ENCODE data around the gene MRPL22.
"Not testable (repeated sequence)": the region's sequence is repeated elsewhere in the genome, so short reads cannot be mapped to it uniquely, and the experiment has no call there.

Gene MRPL22

DNA sequence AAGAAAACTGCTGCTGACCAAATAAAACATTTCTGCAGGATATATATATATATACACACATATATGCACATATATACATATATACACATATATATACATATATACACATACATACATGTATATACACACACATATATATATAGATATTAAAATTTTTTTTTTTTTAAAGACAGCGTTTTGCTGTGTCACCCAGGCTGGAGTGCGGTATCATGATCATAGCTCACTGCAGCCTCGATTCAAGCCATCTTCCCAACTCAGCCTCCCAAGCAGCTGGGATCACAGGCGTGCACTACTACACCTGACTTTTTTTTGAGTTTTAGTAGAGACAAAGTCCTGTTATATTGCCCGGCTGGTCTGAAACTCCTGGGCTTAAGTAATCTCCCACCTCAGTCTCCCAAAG, 2.7 kb downstream of the MRPL22 start:
- DNase-seq: no peak

DNA sequence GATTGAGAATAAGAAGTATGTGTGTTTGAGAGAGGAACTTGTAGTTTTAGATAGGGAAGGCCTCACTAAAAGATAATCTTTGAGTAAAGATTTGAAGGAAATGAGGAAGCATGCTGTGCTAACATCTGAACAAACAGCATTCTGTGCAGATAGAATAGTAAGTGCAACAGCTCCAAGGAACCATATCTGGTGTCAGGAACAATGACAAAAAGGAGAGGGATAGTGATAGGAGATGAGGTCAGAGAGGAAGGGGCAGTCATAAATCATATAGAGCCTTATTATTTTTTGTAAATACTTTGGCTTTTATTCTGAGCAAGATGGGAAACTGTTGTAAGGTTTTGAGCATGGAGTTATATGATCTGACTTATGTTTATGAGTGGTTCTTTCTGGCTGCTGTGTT, 3.8 kb downstream of the MRPL22 start:
- DNase-seq: peak; percentile 41

DNA sequence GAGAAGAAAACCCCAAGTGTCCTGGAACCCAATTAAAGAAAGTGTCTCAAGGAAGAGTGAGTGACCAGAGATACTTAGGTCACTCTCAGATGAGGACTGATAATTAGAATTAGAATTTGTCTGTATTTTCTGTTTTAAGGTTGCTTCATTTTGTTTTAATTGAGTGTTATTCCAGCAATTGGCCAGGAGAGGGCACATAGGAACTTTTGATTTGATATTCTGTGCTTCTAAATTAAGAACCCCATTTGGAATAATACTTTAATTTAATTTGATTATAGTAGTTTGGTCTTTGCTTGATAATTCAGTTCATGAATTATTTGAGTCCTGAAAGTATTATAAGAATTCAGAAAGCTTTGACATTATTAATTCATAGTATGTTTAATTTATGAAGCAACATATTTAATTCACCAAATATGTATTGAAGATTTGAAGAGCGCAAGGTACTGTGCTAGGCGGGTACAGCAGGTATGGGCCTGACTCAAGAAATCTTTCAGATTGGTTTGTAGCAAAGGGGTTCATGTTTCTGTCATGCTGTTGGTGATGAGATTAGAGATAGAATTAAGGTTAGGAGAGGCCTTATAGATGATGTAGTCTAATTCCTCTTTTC, 4.9 kb downstream of the MRPL22 start:
- DNase-seq: peak; percentile 60

DNA sequence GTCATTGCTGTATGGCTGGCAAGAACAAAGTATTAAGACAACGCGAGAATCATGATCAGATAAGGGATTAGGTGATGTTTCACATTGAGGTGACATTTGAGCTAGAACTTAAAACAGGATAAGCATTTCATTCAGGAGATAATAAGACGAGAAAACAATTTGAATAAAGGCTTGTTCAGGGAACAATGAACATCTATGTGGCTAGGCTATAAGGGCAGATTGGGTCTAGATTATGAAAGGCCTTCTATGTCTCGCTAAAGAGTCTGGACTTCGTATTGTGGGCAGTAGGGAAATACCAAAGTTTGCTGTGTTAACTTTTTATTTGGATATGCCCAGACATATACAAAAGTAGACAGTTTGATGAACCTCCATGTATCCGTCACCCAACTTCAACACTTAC, 6.9 kb downstream of the MRPL22 start:
- no peak for DNase-seq

DNA sequence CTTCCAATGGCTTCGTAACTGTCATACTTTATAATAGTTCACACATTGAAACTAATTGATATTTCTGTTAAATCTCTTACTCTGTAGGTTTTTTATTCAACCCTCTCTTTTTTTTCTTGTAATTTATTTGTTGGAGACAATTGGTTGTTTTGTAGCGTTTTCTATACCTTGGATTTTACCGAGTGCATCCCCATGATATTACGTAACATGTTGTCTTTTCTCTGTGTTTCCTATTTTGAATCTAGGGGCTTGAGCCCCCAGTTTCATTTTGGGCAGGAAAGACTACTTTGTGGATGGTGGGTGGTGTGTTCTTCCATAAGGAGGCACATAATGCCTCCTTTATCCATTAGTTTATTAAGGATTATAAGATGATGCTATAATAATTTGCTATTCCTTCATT, 7.4 kb downstream of the MRPL22 start:
- DNase-seq: no peak

DNA sequence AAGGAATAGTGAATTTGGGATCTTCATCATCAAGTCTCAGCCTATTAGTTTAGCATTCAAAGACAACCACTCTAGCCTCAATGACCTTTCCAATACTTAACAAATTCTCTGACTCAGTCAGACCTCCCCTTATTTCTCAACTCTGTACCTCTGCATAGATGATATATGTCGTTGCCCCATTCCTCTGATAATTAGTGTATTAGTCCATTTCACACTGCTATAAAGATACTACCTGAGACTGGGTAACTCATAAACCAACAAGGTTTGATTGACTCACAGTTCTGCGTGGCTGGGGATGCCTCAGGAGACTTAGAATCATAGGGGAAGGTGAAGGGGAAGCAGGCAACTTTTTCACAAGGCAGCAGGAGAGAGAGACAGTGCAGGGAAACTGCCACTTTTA, 8.9 kb downstream of the MRPL22 start:
- no peak for DNase-seq

DNA sequence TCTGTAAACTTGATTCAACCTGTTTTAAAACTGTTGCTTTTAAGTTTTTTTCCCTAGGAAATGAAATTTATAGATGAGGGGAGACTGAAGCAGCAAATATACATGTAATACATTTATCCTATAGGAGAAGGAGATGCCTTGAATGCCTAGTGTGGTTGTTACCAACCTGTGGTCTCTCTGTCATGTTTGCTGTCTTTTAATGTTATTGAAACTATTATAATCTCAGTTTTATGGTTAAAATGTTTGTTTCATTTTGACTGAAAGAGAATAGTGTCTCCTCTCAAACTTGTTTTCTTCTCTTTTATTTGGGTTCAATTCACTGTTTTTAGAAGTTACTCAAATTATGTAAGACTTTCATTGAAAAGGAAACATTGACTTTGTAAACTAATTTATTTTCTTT, 15.8 kb downstream of the MRPL22 start:
- no peak for DNase-seq

DNA sequence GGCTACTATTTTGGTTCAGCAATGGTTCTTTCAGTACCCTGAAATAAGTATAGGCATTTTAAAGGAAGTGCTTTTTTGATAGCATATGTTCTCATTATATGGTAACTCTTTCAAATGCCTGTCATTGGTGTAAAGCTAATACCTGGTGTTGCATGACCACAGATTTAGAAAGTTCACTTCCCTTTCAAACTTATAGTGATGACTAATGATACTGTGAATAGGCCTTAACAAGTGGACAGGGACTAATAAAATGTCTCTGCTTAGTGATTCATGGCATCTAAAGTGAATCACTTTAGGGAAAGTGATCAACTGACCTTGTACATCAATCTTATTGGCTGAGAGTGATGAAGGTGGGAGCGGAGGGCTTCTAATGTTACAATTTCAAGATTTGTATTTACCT, 21.6 kb downstream of the MRPL22 start:
- DNase-seq: no peak

DNA sequence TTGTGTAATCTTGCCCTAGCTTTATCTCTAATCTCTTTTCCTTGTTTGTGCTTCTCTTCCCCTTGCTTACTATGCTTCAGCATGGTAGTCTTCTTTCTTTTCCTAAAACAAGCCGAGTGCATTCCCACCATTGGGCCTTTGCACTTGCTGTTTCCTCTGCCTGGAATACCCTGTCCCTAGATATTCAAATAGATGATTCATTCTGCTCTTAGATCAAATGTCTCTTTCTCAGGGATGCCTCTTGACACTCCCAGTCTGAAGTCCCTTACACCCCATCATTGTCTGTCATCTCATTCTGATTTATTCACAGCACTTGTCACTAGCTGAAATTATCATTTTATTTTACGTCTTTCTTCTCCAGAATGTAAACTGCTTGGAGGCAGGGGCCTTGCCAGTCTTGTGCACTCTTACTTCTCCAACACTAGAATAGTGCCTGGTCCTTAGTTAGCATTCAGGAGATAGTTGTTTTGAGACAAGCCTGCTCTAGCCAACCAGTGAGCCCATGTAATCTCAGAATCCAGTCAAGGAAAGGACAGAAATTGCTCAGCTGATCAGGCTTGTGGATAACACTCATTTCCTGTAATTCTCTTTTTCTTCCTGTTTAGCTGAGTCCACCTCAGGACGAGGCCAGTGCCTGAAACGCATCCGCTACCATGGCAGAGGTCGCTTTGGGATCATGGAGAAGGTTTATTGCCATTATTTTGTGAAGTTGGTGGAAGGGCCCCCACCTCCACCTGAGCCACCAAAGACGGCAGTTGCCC, 25.4 kb downstream of the MRPL22 start:
- no peak for DNase-seq

DNA sequence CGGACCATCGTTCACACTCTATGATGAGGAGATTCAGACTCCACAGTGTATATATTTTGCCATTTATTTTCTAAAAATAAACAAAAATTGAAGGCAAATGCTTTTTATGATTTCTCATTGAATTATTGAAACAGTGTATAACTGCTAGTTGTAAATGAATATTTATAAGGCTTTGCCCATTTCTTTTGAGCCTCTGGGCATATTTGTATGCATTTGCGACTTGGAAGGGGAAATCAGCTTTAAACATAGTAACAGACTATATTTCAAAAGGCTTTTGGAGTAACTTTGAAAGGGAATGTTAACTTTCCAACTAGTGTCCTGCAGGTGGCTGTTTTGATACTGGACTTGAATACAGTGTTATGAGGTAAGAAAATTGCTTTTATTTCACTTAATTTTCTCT, 26.0 kb downstream of the MRPL22 start:
- DNase-seq: no peak

DNA sequence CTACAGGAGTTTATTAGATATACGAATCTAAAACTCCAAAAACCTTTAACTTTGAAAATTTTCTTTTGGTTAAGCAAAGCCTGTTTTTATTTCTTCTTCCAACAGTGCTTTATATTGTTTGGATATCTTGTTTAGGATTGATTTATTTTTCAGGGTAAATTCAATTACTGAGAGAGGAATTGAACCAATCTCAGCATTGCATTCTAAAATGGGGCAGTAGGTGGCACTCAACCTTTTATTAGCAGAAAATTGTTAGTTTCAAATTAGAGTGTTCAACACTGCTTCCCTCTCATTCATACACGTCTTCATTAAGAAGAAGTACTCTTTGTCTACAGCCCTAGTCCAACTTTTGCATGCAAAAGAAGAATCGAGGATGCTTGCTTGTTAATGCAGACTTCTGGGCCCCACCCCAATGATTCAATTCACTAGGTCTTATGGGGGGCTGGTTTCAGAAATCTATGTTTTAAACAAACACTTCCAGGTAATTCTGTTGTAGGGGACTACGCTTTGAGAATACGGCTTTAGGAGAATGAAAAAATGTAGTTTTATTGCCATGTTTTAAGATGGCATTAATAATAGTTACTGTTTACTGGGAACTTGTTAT, 26.6 kb downstream of the MRPL22 start:
- peak; percentile 50 for DNase-seq

DNA sequence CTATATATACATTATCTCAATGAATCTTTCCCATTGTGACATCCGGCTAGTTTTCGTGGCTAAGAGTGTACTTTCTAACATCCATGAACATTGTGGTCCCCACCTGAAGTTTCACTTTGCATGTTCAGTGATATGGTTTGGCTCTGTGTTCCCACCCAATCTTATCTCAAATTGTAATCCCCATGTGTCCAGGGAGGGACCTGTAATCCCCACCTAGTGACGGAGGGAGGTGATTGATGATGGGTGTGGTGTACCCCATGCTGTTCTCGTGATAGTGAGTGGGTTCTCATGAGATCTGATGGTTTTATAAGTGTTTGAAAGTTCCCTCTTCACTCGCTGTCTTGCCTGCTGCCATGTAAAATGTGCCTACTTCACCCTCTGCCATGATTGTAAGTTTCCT, 28.1 kb downstream of the MRPL22 start:
- no peak for DNase-seq

DNA sequence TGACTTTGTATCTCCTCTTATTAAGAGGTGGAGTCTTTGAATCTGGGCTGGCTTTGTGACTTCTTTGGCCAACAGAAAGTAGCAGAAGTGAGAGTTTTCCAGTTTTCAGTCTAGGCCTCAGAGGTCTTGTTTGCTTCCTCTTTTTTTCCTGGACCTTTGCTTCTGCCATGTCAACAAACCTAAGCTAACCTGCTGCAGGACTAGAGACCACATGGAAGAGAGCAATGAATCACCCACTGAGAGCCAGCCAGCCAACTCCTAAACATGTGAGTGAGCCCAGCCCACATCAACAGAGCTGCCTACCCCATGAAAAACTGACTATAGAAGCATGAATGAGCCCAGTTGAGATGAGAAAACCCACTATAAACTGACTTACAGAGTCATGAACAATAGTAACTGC, 29.9 kb downstream of the MRPL22 start:
- peak; percentile 17 for DNase-seq

DNA sequence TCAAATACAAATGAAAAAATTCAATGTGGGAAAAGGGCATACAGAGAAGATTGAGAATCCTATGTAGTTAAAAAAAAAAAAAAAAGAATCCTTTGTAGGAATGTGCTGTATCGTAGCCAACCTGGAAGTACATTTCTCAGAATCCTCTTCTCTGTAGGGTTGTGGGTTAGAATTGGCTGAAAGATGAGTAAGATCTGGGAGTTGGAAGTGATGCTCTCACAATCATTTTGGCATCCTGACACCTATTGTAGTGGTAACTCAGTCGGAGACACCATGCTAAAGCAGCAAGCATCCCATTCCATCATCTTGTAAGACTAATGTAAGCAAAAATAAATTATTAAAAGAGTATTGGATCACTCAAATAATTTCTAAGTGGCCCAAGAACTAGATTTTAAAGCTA, 30.6 kb downstream of the MRPL22 start:
- no peak for DNase-seq

DNA sequence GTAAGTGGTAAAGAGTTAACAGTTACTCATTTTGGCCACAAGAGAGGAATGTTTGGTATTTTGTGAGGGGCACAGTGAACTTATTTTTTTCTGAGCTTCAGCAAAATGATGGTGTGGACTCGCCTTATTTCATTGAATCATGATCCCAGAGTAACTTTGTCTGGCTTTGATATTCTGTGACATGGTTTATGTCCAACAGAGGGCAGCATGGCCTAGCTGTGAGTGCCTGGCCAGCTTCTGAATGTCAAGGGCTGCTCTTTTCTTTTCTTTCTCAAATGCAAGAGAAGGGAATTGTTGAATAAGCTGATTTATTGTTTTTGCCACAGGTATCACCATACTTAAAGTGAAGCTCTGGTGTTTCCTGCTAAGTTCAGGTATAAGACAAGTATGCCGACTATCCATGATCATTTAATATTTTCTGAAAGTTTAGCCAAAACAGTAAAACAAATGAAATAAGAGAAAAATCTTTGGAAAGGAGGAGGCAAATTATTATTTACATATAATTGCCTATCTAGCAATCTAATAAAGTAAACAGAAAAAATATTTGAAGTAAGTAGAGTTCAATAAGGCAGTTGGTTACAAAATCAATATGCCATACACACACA, 31.7 kb downstream of the MRPL22 start:
- DNase-seq: peak; percentile 78

DNA sequence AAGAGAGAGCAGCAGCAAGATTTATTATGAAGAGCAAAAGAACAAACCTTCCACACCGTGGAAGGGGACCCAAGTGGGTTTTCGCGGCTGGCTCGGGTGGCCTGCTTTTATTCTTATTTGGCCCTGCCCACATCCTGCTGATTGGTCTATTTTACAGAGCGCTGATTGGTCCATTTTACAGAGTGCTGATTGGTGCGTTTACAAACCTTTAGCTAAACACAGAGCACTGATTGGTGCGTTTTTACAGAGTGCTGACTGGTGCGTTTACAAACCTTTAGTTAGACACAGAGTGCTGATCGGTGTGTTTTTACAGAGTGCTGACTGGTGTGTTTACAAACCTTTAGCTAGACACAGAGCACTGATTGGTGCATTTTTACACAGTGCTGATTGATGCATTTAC, 35.2 kb downstream of the MRPL22 start:
- DNase-seq: not testable (repeated sequence)

DNA sequence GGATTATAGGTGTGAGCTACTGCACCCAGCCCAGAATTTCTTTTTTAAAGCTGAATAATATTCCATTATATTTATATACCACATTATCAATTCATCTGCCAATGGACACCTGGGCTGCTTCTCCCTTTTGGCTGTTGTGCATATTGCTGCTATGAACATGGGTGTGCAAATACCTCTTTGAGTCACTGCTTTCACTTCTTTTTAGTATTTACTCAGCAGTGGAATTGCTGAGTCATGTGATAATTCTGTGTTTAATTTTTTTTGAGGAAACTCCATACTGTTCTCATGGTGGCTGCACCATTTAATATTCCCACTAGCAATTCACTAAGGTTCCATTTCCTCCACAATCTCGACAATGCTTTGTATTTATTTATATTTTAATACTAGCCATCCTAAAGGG, 36.5 kb downstream of the MRPL22 start:
- no peak for DNase-seq

DNA sequence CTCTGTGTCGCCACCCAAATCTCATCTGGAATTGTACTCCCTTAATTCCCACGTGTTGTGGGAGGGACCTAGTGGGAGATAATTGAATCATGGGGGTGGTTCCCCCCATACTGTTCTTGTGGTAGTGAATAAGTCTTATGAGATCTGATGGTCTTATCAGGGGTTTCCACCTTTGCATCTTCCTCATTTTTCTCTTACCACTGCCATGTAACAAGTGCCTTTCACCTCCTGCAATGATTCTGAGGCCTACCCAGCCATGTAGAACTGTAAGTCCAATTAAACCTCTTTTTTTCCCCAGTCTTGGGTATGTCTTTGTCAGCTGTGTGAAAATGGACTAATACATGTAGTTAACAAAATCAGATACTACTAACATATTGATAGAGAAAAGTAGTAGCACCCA, 37.4 kb downstream of the MRPL22 start:
- DNase-seq: peak; percentile 72

DNA sequence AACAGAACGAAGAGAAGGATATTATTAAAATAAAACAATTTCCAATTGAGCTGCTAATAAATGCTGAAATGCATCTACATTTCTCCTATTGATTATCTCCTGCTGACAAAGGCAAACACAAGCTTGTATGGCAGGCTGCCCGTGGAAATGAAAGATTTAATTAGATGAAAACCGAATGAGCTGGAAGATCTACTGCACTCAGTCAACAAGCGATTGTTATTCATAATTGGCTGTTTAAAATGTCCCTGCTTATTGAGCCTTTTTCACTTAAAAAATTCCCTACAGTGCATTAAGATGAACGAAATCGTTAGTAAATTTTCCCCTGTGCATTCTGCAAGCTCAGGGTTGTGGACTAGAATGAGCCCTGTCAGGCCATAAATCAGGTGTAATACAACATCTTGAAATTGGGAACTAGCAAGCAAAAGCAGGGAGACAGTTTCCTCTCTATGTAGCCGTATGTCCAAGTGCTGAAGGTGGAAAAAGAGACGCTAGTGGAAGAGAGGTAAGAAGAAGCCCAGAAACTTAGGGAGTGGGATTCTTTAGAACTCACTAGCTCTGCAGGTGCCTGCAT, 44.2 kb downstream of the MRPL22 start:
- DNase-seq: no peak

DNA sequence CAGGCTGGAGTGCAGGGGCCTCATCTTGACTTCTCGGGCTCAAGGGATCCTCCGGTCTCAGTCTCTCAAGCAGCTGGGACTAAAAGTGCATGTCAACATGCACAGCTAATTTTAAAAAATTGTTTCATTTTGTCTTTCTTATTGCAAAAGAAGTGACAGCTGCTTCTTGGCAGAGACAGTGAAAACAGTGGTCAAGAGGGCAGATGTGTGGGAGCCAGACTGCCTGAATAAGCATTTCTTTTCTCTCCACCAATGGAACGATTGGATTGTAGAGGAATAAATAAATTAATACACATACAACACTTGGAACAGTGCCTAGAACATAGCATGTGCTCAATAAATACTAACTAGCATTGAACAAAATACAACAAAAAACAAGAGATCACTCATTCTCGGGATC, 45.3 kb downstream of the MRPL22 start:
- DNase-seq: no peak

DNA sequence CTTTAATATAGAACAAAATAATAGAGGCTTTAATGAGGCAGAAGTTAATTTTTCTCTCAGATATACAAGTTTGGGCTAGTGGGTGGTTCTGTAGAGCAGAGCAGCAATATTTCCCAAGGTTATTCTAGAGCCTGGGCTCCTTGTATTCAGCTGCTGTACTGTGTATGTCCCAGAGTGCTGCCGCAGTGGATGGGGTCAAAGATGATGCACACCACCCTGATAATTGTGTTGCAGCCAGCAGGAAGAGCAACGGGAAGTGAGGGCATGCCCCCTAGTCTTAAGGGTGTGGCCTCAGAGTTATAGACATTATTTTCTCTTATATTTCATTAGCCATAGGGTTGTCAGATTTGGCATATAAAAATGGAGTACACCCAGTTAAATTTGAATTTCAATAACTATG, 48.8 kb downstream of the MRPL22 start:
- DNase-seq: no peak

DNA sequence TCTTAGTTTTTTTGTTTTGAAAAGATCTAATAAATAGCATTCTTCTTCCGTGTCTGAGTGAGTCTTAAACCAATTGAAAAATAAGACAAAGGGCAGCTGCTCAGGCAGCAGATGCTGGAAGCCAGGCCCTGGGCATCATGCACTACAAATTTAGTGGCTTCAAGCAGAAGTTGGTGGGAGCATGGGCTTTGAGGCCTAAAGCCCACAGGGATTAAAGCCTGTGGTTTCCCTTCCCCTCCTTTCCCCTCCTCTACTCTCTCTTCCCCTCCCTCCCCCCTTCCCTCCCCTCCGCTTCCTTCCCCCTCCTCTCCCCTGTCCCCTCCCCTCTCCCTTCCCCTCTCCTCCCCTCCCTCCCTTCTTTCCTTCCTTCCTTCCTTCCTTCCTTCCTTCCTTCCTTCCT, 52.6 kb downstream of the MRPL22 start:
- no peak for DNase-seq

DNA sequence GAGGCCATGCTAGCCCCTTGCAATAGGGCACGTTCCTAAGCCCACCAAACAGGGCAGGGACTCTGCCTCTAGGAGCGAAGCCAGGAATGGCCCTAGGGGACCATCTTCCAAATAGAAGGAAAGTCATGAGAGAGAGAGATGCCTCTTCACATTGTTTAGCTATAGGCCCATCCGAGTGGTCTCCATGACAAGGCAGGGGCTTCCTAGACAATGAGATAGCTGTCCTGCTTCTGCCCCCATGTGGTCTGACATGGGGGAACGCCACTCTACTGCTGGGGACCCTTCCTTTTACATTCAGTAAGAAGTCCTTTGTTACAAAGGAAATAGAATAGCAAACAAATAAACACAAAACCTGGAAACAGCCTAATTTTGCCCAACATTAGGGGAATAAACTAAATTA, 54.8 kb downstream of the MRPL22 start:
- peak; percentile 45 for DNase-seq

DNA sequence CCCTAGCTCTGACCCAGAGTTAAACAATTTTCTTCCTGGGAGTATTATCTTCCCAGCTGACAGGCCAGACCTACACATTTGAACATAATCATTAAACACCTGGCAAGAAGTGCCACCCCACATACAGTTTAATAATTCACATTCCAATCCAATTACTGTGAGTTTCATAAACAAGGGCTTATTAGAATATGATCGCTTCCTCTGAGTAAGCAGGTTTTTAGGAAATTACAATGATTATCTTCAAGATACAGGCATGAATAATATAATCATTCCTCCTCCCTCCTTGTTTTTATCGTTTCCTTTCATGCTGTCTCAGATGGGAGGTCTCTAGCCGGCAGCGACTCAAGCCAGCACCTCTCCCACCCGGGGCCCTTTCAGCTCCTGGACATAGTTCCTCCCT, 56.9 kb downstream of the MRPL22 start:
- peak; percentile 68 for DNase-seq
